ENCODE results near the gene IGSF23. TPM values are rescaled to one million over a fixed set of nuclear protein-coding genes. Genes with fewer than 3 reads are reported as not detected.
"Not testable (repeated sequence)": the region's sequence is repeated elsewhere in the genome, so short reads cannot be mapped to it uniquely, and the experiment has no call there.

Gene IGSF23
- total RNA-seq, 1 donor from 2014 or later: 0.46 TPM

- no peak for DNase-seq (ENCODE audit: low read depth, low spot score)
Measured at GRCh38 chr19:44587963-44588770, 25.2 kb upstream of the IGSF23 start.

GRCh38 chr19:44588771-44589112 is 24.6 kb upstream of the IGSF23 start:
- no peak for DNase-seq (ENCODE audit: low read depth, low spot score)

- DNase-seq (ENCODE audit: low read depth, low spot score): no peak
Measured at GRCh38 chr19:44590245-44591059, 22.9 kb upstream of the IGSF23 start.

GRCh38 chr19:44591340-44591993 is 21.9 kb upstream of the IGSF23 start:
- DNase-seq (ENCODE audit: low read depth, low spot score): not testable (repeated sequence)

- no peak for DNase-seq (ENCODE audit: low read depth, low spot score)
Measured at GRCh38 chr19:44592451-44592890, 20.9 kb upstream of the IGSF23 start.

GRCh38 chr19:44593294-44593693 is 20.1 kb upstream of the IGSF23 start:
- DNase-seq (ENCODE audit: low read depth, low spot score): no peak

- not testable (repeated sequence) for DNase-seq (ENCODE audit: low read depth, low spot score)
Measured at GRCh38 chr19:44593866-44594266, 19.5 kb upstream of the IGSF23 start.

GRCh38 chr19:44596428-44597130 is 16.8 kb upstream of the IGSF23 start:
- no peak for DNase-seq (ENCODE audit: low read depth, low spot score)

GRCh38 chr19:44597131-44597491 is 16.3 kb upstream of the IGSF23 start:
- DNase-seq (ENCODE audit: low read depth, low spot score): no peak

GRCh38 chr19:44598355-44598754 is 15.0 kb upstream of the IGSF23 start:
- no peak for DNase-seq (ENCODE audit: low read depth, low spot score)

- no peak for DNase-seq (ENCODE audit: low read depth, low spot score)
Measured at GRCh38 chr19:44598880-44599279, 14.5 kb upstream of the IGSF23 start.

- DNase-seq (ENCODE audit: low read depth, low spot score): no peak
Measured at GRCh38 chr19:44600466-44600865, 12.9 kb upstream of the IGSF23 start.

- no peak for DNase-seq (ENCODE audit: low read depth, low spot score)
Measured at GRCh38 chr19:44602081-44602480, 11.3 kb upstream of the IGSF23 start.

GRCh38 chr19:44603201-44603945 is 10.0 kb upstream of the IGSF23 start:
- DNase-seq (ENCODE audit: low read depth, low spot score): peak; percentile 98

GRCh38 chr19:44604241-44604640 is 9.1 kb upstream of the IGSF23 start:
- DNase-seq (ENCODE audit: low read depth, low spot score): no peak

- DNase-seq (ENCODE audit: low read depth, low spot score): no peak
Measured at GRCh38 chr19:44605547-44605946, 7.8 kb upstream of the IGSF23 start.

- DNase-seq (ENCODE audit: low read depth, low spot score): peak; percentile 95
Measured at GRCh38 chr19:44607049-44607448, 6.3 kb upstream of the IGSF23 start.

GRCh38 chr19:44607917-44608316 is 5.4 kb upstream of the IGSF23 start:
- no peak for DNase-seq (ENCODE audit: low read depth, low spot score)

GRCh38 chr19:44608391-44608821 is 5.0 kb upstream of the IGSF23 start:
- peak; percentile 30 for DNase-seq (ENCODE audit: low read depth, low spot score)

GRCh38 chr19:44609219-44609618 is 4.1 kb upstream of the IGSF23 start:
- DNase-seq (ENCODE audit: low read depth, low spot score): no peak

GRCh38 chr19:44610497-44610896 is 2.9 kb upstream of the IGSF23 start:
- DNase-seq (ENCODE audit: low read depth, low spot score): not testable (repeated sequence)
